ENCODE results near the gene CTNNA2.

Gene CTNNA2

DNA sequence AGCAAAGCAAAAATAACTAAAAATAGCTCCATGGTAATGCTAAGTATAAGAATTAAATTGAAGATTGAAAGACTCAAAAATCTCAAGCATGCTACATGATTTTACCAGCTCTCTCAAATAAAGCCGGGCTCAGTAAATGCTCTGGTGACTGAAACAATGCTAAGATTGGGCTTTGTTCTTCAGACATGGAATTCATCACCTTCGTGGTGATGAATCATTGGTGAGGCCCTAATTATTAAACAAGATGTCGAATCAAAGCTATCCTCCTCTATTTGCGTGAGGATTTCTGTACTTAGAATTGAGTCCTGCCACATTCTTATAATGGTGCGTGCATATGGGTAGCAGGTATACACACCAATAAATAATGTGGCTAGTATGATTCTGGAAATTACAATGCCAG, 850.5 kb downstream of the CTNNA2 start:
- DNase-seq, result no peak

DNA sequence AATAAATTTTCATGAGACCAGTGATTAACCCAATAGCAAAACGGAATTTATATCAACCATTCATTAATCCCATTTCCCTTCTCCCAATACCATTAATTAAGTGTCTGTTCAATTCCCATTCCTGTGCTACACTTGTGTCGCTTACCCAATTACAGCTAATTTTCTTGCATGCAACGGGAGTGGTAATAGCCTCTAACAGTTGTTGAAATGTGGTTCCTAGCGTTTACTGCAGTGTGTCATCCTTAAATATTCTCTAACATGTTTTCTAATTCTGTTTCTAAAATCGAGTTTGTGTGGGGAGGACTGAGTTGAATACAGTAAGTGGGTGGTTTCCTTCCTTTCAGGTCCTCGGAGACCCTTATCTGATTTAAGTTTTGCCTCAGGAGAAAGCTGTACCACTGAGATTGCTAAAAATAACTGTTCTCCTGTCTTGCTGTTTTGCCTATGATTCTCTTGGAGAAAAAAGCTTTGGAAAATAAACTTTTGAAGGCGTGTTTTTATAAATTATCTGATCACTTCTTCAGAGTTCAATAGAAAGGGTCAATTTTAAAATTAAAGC, 851.0 kb downstream of the CTNNA2 start:
- no peak for DNase-seq

DNA sequence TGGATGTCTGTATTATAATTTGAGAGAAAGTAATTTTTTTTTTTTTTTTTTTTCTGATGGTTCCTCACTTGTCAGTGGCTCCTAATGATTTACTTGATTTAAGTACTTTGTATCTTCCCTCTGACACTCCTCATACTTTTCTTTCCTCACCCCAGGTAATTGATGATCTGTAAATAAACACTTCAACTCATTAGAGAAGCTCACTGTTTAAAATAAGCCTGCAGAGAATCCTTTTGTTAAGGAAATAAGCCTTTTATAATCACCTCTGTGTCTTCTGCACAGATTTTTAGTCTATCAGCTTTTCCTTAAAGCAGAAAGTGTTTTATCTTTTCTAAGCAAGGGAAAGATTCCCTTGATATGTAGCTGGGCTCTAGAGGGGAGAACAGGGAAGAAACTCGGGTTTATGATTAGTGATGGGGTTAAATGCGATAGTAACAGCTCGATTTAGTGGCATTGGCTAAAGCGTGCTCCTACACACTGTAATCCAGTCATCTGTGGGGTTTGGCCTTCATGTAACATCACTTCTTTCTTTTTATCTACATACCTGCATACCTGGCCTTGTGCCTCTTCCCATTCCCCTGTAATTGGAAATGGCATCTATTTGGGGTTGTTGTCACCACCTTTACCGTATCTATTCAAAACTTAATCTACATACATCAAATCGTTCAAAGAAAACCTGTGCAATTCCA, 851.8 kb downstream of the CTNNA2 start:
- no peak for DNase-seq

DNA sequence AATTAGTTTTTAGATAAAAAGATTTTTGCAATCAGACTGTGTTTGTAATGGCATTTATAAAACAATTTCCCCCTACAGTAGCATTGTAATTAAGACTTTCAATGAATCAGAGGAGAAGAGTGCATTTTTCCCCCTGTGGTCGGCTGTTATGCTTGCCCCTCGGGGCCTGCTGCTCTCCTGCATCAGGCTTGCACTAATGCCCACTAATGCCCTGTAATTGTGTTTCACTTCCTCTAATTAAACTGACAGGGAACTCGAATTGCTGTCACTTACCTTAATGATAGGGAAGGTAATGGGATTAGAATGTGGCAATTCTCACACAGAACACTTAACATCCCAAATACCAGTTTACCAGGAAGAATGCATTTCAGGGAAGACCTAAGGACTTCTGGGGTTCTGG, 852.9 kb downstream of the CTNNA2 start:
- no peak for DNase-seq

DNA sequence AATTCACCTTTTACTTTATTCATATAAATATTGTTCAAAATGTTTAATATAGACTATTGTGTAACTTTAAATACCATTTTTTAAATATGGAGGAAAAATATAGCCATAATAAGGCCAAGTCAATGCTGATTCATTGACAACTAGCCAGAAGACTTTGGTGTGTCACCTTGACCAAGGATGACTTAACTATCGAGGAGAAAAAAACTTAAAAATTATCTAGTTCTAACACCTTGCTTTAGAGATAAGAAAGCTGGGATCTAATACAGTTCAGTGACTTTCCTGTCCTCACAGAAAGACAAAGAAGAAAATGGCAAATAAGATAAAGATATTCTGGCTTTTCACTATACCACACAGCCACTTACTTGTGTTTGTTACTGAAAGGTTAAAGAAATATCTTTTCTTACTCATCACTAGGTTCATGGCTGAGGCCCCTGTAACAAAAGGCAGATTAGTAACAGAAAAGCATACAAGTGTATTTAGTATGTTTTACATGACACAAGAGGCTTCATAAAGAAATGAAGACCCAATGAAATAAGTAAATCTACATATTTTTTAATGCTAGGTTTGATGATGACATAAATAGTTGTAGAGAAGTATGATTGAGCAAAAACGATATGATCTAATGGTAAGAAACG, 857.6 kb downstream of the CTNNA2 start:
- no peak for DNase-seq

DNA sequence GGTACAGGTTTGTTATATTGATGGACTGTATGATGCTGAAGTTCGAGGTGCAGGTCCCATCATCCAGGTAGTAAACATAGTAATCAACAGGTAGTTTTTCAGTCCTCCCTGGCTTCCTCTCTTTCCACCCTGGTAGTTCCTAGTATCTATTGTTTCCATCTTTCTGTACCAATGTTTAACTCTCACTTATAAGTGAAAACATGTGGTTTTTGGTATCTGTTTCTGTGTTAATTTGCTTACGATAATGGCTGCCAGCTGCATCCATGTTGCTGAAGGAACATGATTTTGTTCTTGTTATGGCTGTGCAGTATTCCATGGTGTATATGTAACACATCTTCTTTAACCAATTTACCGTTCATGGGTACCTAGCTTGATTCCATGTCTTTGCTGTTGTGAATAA, 861.3 kb downstream of the CTNNA2 start:
- DNase-seq, result no peak

DNA sequence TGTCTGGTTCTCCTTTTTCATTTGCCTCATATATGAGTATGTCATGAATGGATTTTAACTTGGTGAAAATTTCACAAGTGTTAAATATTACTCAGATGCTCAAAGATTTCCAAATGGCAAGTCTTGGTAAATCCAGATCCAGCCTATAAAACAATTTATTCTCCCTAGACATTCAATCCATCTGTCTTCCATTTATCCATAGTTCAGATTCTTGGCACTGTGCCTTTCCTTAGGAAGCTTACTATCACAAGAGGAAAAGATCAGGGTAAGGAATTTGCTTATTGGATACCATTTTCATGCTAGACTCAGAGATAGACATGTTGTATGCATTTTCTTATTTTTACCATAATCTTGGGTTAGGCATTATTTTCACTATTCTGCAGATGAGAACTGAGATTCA, 864.2 kb downstream of the CTNNA2 start:
- no peak for DNase-seq

DNA sequence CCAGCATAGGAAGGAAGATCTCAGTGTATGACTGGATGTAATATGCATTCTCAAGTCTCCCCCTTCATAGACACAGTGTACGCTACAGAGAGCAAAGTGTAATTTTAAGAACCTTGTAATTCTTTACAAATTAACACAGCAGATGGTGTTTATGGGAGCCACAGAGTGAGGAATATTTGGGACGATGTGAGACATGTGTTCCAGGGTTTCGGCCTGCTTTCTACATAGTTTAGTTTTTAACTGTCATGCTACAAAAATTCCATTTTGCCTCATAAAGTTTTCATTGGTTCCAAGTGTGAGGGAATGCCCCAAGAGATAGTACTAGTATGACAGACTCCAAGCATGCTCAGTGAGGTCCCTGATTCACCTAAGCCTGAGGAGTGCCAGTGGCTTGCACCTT, 867.9 kb downstream of the CTNNA2 start:
- no peak for DNase-seq

DNA sequence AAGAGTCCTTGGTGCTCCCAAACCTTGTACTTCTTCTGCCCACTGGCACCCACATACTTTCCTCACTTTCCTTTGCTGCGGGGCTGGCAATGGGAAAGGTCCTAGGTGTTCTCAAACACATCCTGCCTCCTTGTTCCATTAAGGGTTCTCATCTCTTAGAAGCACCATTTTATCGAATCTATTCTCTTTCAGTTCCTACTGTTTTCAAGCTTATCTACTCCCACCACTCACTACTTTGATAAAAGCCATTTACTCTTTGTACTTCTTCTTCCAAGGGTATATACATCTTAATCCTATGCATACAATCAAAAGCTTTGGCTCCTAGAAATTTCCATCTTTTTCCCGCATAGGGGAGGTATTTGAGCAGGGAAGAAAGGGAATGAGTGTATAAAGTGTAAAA, 868.8 kb downstream of the CTNNA2 start:
- no peak for DNase-seq

DNA sequence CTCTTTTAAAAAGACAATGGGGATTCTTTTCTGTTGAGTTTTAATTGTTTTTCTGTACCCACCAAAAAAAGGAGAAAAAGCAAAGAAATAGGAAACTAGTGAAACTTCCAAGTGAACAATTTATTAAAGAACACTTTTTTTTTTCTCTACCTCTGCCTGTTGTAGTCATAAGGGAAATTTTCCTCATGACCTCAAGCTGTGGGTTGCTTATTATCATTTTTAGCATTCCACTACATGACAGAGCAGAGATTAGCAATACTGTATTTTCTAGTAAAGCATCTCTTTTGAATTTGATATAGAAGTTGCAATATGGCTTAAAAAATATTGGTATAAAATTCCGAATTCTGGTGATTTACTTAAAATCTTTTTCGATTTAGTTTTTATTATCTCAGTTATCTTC, 879.6 kb downstream of the CTNNA2 start:
- no peak for DNase-seq

DNA sequence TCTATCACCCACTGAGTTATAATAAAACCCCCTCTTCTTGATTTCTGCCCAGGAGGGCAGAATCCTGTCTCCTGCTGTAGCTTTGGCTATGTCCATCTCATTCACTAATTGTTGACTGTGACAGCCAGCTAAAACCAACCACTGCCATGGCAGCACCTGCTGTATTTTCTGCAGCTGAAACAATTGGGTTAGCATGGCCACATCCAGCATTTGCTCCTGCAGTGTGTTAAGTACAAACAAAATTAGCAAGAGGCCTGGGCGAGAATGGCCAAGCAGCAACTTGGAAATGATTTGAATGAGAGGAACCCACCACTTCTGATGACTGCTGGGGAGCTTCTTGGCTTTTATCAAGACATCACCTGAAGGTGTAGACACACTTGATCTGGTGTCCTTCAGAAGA, 881.1 kb downstream of the CTNNA2 start:
- no peak for DNase-seq

DNA sequence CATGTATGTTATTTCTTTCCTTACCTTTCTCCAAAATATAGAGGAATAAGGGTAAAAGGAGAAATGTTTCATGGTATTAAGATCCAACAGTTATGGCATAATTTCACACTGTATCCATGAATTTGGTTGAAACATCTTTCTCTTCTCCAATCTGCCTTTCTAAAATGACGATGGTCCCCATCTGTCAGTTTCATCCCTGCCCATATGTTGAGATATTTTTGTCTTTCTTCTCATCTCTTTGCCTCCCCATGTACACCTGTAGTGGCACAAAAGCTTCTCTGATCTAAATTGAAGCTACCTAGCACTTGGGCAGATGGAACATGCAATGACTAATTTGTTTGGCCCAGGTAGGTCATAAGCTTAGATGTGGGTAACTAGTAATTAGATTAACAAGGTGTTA, 882.4 kb downstream of the CTNNA2 start:
- DNase-seq, result no peak

DNA sequence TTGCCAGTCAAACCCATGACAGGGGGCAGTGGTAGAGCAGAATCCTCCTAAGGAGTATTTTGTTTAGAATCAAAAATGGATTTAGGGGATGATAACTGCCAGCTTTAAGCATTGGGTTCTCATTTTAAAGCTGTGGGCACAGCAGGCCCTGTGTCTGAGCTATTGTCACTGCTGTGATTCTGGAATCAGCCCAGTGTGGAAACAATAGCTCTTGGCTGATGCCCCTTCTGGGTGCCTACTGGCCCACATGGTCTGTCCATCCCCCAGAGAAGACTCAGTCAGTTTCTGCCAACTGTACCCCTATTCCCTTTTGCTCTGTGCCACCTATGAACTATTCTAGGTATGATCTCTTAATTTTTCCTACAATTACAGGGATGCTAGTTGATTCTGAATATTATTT, 883.4 kb downstream of the CTNNA2 start:
- no peak for DNase-seq

DNA sequence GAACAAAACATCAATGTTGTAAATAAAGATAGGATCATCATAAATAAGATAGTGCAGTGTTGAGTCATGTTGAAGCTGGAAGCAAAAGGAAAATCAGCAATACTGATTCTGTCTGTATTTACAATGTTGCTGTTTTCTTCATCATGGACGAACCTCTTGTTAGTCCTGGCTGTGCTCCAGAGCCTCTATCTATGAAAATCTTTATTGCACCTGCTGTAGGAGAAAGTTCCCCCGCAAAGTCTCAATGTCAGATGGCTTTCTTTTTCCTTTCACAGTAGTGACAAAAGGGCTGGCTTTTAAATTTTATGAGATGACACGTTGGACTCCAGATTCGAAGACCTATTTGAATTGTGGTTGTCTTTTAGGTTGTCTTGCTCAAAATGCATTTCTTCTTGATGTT, 890.2 kb downstream of the CTNNA2 start:
- no peak for DNase-seq

DNA sequence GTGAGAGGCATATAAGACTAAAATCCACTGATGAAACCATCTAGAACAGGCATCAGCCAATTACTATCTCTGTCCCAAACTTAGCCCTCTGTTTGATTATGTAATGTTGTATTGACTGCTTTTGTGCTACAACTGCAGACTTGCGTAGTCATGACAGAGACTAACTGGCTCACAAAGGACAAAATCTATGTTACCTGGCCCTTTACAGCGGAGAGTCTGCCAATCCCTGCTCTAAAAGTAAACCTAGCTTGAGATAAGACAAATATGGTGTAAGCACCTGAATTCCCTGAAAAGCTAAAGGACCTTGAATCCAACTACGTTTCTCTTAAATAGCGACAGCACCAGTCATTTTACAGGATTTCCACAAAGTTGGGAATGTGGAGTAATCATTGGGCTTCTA, 894.5 kb downstream of the CTNNA2 start:
- no peak for DNase-seq

DNA sequence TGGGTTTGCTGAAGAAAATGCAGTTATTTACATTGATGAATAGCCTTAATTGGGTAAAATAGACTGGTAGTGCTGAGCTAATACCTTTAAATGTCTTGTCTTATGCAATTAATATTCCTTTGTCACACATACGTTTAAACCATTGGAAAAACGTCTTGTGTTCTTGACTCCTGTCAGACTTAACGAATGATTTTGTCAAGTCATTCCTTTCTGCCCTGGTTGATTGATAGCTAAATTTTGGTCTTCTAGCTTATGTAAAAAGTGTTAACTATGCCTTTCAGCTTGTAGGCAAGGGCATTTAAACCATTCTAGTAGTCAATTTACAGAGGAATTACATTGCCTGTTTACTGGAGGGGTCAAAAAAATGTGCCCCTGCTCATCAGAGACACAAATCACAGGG, 897.5 kb downstream of the CTNNA2 start:
- DNase-seq, result no peak

DNA sequence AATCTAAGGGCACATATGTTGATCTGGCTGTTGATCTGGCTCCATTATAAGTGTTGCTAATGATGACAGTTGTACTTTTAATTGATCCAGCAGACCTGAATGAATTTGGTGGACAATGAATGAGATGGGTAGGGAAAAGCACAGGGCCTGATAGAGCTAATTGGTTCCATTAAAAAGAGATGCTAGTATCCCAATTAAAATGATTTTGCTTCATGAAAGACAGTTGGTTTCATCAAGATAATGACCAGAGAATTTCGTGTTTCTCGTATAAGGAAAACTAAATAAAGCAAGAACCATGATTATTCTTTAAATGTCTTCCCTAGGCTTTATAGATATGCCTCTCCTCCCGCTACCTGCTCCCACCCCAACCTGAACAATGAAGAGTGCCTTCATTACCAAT, 900.3 kb downstream of the CTNNA2 start:
- no peak for DNase-seq

DNA sequence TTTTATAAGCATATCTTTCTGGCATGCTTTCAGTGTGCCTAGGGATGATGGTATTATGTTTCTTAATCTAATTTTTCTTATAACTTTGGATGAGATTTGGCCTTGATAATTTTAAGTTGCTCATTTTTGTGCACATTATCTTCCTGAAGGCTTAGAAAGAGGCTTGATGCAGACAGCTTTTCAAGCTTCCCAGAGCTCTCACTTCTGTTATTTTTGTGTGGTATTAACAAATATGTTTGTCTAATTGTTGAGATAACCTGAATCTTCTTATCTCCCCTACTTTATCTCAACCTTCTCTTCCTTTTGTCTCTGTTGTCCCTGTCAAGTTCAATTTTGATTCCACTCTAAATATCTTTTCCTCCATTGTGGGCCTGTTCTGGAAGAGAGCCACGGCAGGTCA, 904.9 kb downstream of the CTNNA2 start:
- no peak for DNase-seq

DNA sequence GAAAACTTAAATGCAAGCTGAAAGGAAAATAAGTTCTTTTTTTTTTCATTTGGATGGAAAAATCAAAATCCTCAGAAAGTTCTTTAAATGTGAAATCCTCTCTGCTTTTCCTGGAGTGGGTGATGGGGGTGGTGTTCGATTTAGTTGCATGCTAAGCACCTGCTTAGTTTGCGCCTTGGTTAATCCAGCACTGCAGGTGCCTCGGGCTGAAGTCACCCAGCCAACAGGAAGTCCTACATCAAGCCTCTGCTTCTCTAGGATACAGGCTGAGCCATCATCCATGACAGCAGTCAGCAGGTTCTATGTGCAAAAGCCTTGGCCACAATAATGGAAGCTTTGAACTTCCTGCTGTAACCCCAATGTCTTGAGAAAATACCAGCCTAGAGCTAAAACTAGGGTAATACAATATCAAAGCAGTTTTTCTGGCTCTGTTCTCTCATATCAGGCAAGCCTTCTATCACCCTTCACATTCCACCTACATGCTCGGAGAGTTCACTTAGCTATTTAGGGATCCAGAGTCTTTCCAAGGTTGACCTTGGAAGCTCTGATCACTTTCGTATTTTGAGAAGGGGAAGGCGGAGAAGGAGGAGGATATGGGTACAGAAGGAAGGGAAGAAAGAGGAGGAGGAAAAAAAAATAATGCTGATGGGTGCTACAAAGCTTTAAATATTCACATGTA, 907.8 kb downstream of the CTNNA2 start:
- DNase-seq, result no peak

DNA sequence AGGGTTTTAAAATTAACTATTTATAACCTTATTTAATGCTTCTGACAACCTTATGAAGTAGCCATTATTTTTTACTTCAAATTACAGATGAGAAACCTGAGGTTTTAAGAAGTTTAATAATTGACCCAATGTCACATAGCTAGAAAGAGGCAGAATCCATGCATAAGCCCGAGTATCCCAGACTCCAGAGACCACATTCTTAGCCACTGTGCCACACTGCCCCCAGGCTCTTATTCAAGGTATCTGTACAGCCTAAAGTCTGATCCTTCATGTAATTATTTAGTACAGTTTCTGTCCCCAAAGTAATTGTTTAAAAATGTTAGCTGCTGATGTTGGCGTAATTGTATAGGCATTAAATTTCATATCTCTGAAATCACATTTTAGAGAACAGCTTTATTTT, 916.4 kb downstream of the CTNNA2 start:
- DNase-seq, result no peak

DNA sequence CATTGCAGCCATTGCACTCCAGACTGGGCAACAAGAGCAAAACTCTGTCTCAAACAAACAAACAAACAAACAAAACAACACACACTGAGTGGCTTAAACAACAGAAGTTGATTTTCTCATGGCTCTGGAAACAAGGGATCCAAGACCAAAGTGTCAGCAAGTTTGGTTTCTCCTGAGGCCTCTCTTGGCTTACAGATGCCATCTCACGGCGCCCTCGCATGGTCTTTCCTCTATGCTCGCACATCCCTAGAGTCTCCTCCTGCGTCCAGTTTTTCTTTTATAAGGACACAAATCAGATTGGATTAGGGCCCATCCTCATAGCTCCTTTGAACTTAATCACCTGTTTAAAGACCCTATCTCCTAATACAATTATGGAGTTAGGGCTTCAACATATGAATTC, 925.1 kb downstream of the CTNNA2 start:
- no peak for DNase-seq

DNA sequence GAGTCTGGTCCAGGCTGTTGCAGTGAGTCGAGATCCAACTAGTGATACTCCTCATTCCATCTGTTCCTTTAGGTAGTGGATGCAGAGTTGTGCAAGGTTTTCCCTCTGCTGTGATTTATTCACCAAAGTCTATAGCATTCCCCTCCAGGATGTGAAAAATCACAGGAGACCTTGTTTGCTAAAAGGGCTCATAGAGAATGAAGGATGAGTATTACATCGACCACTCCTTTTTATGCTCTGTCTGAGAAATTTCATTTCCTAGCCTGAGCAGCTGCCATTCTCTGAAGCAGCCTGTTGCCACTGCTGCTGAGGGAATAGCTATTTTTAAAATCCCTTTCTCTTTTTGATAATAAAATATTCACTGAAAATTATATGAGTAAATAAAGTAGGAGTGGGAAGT, 925.8 kb downstream of the CTNNA2 start:
- DNase-seq, result no peak

DNA sequence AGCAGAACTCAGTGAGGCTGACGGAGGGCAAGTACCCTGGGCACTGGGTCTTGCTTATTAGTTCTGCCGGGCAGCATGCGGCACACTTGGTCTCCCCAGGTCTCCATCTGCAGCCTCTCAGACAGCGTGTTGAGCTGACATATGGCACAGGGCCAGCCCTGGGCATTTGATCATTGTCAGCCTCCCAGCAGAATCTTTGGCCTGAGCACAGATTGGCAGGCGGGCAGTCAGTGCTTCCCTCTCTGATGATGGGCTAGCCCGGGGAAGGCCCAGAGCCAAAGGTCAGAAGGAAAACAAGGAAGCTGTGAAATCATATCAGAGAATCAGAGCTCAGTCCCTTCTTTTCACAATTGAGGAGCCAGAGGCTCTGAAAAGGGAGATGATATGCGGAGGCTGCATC, 941.8 kb downstream of the CTNNA2 start:
- no peak for DNase-seq

DNA sequence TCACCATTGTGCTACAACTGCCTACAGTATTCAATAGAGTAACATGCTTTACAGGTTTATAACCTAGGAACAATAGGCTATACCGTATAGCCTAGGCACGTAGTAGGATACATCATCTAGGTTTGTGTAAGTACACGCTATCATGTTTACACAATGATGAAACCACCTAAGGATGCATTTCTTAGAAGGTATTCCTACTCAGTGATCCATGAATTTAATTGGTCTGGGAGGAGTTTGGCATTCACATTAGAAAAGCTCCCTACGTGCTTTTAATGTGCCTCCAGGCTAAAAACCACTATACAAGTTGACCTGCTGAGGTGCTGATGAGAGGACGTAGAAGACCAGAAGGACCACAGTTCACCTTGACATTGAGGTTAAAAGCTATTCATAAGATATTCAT, 946.2 kb downstream of the CTNNA2 start:
- DNase-seq, result no peak

All from activated CD4-positive, alpha-beta T cell treated with anti-CD3 and anti-CD28 coated beads, Interleukin-2, amount 50 U/mL, for 4 hours (primary cell).